ENCODE measurements around the gene COQ10A. TPM values are rescaled to one million over a fixed set of nuclear protein-coding genes. Genes with fewer than 3 reads are reported as not detected.

The COQ10A gene
- total RNA-seq, 1 experiment from 2014 or later, result 24.4 TPM

DNA sequence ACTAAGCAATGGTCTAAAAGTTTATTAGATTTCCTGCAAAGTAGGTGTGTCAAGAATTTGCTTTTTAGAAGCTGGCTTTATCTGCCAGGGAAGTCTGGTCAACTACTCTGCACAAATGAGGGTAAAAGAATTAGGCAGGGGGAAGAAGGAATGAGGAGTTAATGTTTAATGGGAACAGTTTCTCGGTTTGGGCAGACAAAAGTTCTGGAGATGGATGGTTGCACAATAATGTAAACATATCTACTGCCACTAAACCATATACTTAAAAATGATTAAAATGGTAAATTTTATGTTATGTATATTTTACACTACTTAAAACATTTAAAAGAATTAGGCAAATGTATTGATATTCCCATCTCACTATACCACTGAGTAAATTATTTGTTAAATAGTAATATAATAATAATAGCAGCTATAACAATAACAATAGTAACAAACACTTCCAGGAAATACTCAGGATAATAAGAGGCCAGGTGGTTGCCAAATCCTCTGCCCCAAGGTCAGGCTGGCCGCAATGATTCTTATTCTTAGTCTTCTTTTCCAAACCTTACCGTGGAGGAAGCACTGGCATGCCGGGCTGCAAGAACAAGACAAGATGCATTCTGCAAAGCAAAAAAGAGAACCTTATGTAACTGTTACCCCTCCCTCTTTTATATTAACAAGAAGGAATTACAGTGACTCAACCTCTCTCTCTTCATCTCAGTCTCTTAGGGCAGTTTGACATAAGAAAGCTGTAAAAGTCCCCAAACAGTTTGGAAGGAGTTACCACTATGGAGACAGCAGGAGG, 19.5 kb downstream of the COQ10A start (continued):
- TF ChIP-seq, protein P1, sequence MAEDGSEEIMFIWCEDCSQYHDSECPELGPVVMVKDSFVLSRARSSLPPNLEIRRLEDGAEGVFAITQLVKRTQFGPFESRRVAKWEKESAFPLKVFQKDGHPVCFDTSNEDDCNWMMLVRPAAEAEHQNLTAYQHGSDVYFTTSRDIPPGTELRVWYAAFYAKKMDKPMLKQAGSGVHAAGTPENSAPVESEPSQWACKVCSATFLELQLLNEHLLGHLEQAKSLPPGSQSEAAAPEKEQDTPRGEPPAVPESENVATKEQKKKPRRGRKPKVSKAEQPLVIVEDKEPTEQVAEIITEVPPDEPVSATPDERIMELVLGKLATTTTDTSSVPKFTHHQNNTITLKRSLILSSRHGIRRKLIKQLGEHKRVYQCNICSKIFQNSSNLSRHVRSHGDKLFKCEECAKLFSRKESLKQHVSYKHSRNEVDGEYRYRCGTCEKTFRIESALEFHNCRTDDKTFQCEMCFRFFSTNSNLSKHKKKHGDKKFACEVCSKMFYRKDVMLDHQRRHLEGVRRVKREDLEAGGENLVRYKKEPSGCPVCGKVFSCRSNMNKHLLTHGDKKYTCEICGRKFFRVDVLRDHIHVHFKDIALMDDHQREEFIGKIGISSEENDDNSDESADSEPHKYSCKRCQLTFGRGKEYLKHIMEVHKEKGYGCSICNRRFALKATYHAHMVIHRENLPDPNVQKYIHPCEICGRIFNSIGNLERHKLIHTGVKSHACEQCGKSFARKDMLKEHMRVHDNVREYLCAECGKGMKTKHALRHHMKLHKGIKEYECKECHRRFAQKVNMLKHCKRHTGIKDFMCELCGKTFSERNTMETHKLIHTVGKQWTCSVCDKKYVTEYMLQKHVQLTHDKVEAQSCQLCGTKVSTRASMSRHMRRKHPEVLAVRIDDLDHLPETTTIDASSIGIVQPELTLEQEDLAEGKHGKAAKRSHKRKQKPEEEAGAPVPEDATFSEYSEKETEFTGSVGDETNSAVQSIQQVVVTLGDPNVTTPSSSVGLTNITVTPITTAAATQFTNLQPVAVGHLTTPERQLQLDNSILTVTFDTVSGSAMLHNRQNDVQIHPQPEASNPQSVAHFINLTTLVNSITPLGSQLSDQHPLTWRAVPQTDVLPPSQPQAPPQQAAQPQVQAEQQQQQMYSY (CRISPR knock-in tag; IDR thresholded peaks at IDR 0.05), result no peak
- TF ChIP-seq NR2C2 (CRISPR knock-in tag; IDR thresholded peaks at IDR 0.05) (no peak), OVOL2 (CRISPR knock-in tag; IDR thresholded peaks at IDR 0.05; ENCODE audit: borderline replicate concordance) (no peak)
- TF ChIP-seq, protein P2, sequence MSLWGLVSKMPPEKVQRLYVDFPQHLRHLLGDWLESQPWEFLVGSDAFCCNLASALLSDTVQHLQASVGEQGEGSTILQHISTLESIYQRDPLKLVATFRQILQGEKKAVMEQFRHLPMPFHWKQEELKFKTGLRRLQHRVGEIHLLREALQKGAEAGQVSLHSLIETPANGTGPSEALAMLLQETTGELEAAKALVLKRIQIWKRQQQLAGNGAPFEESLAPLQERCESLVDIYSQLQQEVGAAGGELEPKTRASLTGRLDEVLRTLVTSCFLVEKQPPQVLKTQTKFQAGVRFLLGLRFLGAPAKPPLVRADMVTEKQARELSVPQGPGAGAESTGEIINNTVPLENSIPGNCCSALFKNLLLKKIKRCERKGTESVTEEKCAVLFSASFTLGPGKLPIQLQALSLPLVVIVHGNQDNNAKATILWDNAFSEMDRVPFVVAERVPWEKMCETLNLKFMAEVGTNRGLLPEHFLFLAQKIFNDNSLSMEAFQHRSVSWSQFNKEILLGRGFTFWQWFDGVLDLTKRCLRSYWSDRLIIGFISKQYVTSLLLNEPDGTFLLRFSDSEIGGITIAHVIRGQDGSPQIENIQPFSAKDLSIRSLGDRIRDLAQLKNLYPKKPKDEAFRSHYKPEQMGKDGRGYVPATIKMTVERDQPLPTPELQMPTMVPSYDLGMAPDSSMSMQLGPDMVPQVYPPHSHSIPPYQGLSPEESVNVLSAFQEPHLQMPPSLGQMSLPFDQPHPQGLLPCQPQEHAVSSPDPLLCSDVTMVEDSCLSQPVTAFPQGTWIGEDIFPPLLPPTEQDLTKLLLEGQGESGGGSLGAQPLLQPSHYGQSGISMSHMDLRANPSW (CRISPR knock-in tag; conservative IDR thresholded peaks at IDR 0.05; ENCODE audit: low read depth), result no peak
- TF ChIP-seq, protein P3, sequence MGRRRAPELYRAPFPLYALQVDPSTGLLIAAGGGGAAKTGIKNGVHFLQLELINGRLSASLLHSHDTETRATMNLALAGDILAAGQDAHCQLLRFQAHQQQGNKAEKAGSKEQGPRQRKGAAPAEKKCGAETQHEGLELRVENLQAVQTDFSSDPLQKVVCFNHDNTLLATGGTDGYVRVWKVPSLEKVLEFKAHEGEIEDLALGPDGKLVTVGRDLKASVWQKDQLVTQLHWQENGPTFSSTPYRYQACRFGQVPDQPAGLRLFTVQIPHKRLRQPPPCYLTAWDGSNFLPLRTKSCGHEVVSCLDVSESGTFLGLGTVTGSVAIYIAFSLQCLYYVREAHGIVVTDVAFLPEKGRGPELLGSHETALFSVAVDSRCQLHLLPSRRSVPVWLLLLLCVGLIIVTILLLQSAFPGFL (CRISPR knock-in tag; IDR thresholded peaks at IDR 0.05; ENCODE audit: borderline replicate concordance), result no peak
- TF ChIP-seq, protein P4, sequence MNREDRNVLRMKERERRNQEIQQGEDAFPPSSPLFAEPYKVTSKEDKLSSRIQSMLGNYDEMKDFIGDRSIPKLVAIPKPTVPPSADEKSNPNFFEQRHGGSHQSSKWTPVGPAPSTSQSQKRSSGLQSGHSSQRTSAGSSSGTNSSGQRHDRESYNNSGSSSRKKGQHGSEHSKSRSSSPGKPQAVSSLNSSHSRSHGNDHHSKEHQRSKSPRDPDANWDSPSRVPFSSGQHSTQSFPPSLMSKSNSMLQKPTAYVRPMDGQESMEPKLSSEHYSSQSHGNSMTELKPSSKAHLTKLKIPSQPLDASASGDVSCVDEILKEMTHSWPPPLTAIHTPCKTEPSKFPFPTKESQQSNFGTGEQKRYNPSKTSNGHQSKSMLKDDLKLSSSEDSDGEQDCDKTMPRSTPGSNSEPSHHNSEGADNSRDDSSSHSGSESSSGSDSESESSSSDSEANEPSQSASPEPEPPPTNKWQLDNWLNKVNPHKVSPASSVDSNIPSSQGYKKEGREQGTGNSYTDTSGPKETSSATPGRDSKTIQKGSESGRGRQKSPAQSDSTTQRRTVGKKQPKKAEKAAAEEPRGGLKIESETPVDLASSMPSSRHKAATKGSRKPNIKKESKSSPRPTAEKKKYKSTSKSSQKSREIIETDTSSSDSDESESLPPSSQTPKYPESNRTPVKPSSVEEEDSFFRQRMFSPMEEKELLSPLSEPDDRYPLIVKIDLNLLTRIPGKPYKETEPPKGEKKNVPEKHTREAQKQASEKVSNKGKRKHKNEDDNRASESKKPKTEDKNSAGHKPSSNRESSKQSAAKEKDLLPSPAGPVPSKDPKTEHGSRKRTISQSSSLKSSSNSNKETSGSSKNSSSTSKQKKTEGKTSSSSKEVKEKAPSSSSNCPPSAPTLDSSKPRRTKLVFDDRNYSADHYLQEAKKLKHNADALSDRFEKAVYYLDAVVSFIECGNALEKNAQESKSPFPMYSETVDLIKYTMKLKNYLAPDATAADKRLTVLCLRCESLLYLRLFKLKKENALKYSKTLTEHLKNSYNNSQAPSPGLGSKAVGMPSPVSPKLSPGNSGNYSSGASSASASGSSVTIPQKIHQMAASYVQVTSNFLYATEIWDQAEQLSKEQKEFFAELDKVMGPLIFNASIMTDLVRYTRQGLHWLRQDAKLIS (CRISPR knock-in tag; IDR thresholded peaks at IDR 0.05; ENCODE audit: borderline replicate concordance), result no peak
- TF ChIP-seq, protein P5, sequence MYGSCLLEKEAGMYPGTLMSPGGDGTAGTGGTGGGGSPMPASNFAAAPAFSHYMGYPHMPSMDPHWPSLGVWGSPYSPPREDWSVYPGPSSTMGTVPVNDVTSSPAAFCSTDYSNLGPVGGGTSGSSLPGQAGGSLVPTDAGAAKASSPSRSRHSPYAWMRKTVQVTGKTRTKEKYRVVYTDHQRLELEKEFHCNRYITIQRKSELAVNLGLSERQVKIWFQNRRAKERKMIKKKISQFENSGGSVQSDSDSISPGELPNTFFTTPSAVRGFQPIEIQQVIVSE (CRISPR knock-in tag; IDR thresholded peaks at IDR 0.05; ENCODE audit: borderline replicate concordance), result no peak
- TF ChIP-seq, protein P6, sequence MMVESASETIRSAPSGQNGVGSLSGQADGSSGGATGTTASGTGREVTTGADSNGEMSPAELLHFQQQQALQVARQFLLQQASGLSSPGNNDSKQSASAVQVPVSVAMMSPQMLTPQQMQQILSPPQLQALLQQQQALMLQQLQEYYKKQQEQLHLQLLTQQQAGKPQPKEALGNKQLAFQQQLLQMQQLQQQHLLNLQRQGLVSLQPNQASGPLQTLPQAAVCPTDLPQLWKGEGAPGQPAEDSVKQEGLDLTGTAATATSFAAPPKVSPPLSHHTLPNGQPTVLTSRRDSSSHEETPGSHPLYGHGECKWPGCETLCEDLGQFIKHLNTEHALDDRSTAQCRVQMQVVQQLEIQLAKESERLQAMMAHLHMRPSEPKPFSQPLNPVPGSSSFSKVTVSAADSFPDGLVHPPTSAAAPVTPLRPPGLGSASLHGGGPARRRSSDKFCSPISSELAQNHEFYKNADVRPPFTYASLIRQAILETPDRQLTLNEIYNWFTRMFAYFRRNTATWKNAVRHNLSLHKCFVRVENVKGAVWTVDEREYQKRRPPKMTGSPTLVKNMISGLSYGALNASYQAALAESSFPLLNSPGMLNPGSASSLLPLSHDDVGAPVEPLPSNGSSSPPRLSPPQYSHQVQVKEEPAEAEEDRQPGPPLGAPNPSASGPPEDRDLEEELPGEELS (CRISPR knock-in tag; IDR thresholded peaks at IDR 0.05), result no peak
- TF ChIP-seq, protein P7, sequence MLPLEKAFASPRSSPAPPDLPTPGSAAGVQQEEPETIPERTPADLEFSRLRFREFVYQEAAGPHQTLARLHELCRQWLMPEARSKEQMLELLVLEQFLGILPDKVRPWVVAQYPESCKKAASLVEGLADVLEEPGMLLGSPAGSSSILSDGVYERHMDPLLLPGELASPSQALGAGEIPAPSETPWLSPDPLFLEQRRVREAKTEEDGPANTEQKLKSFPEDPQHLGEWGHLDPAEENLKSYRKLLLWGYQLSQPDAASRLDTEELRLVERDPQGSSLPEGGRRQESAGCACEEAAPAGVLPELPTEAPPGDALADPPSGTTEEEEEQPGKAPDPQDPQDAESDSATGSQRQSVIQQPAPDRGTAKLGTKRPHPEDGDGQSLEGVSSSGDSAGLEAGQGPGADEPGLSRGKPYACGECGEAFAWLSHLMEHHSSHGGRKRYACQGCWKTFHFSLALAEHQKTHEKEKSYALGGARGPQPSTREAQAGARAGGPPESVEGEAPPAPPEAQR (CRISPR knock-in tag; IDR thresholded peaks at IDR 0.05), result no peak
- TF ChIP-seq, protein P8, sequence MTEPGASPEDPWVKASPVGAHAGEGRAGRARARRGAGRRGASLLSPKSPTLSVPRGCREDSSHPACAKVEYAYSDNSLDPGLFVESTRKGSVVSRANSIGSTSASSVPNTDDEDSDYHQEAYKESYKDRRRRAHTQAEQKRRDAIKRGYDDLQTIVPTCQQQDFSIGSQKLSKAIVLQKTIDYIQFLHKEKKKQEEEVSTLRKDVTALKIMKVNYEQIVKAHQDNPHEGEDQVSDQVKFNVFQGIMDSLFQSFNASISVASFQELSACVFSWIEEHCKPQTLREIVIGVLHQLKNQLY (CRISPR knock-in tag; IDR thresholded peaks at IDR 0.05), result no peak
